H9 (cell line): ENCODE data around the gene RAB40C. TPM values are rescaled to one million over a fixed set of nuclear protein-coding genes. Genes with fewer than 3 reads are reported as not detected.

Experiments
- DNase-seq: peaks from one replicate; pipeline ENCODE4 v3.0.0-alpha.2; 2017
- H2AFZ ChIP-seq: one replicate; pipeline ENCODE4 v1.6.1; 2013; ENCODE audit warnings: mild to moderate bottlenecking, low read length, control low read depth, moderate library complexity
- H2AK5ac ChIP-seq: 2 replicates; pipeline ENCODE4 v1.6.1; 2013; ENCODE audit warnings: low read length, control low read depth, mixed read lengths; ENCODE audit not compliant: insufficient read length
- H2BK120ac ChIP-seq: one replicate; pipeline ENCODE4 v1.6.1; 2013; ENCODE audit warnings: low read depth, mild to moderate bottlenecking, low read length, control low read depth, inconsistent platforms; ENCODE audit not compliant: poor library complexity, severe bottlenecking
- H2BK12ac ChIP-seq: 2 replicates; pipeline ENCODE4 v1.6.1; 2013; ENCODE audit warnings: low read length, control low read depth, mixed read lengths, low read depth; ENCODE audit not compliant: insufficient read length
- H2BK15ac ChIP-seq: 2 replicates; pipeline ENCODE4 v1.6.1; 2013; ENCODE audit warnings: low read depth, low read length, control low read depth
- H2BK20ac ChIP-seq: one replicate; pipeline ENCODE4 v1.6.1; 2013; ENCODE audit warnings: low read depth, mild to moderate bottlenecking, low read length, control low read depth, inconsistent platforms; ENCODE audit not compliant: poor library complexity, severe bottlenecking
- H2BK5ac ChIP-seq: 2 replicates; pipeline ENCODE4 v1.6.1; 2013; ENCODE audit warnings: low read length, control low read depth, mixed read lengths; ENCODE audit not compliant: insufficient read length
- H3K14ac ChIP-seq: 2 replicates; pipeline ENCODE4 v1.6.1; 2013; ENCODE audit warnings: low read length, control low read depth; ENCODE audit not compliant: insufficient read depth
- H3K18ac ChIP-seq: 2 replicates; pipeline ENCODE4 v1.6.1; 2013; ENCODE audit warnings: low read depth, mild to moderate bottlenecking, mixed read lengths, low read length, control low read depth; ENCODE audit not compliant: insufficient read length
- H3K23ac ChIP-seq: 2 replicates; pipeline ENCODE4 v1.6.1; 2013; ENCODE audit warnings: low read length, control low read depth, mixed read lengths, low read depth; ENCODE audit not compliant: insufficient read length
- H3K23me2 ChIP-seq: 2 replicates; pipeline ENCODE4 v1.6.1; 2013; ENCODE audit warnings: low read depth, mild to moderate bottlenecking, mixed read lengths, low read length, control low read depth; ENCODE audit not compliant: insufficient read length, poor library complexity, severe bottlenecking
- H3K27ac ChIP-seq: 2 replicates; pipeline ENCODE4 v1.5.1; 2013; ENCODE audit warnings: low read length, control low read depth, mixed read lengths, low read depth; ENCODE audit not compliant: insufficient read length
- H3K27me3 ChIP-seq: 2 replicates; pipeline ENCODE4 v1.6.1; 2013; ENCODE audit warnings: low read length, control low read depth, inconsistent platforms; ENCODE audit not compliant: insufficient read depth
- H3K4ac ChIP-seq: 2 replicates; pipeline ENCODE4 v1.6.1; 2013; ENCODE audit warnings: low read depth, mild to moderate bottlenecking, control low read depth, inconsistent platforms, low read length, moderate library complexity
- H3K4me1 ChIP-seq: 2 replicates; pipeline ENCODE4 v1.6.1; 2013; ENCODE audit warnings: low read length, control low read depth, inconsistent platforms; ENCODE audit not compliant: insufficient read depth
- H3K4me2 ChIP-seq: 2 replicates; pipeline ENCODE4 v1.6.1; 2013; ENCODE audit warnings: low read length, control low read depth, mixed read lengths; ENCODE audit not compliant: insufficient read length, insufficient read depth
- H3K56ac ChIP-seq: 2 replicates; pipeline ENCODE4 v1.6.1; 2013; ENCODE audit warnings: low read depth, mild to moderate bottlenecking, mixed read lengths, low read length, control low read depth; ENCODE audit not compliant: insufficient read length
- H3K79me1 ChIP-seq: 2 replicates; pipeline ENCODE4 v1.6.1; 2013; ENCODE audit warnings: low read depth, mild to moderate bottlenecking, moderate library complexity, low read length, control low read depth, inconsistent platforms; ENCODE audit not compliant: insufficient read depth, poor library complexity, severe bottlenecking
- H3K79me2 ChIP-seq: 2 replicates; pipeline ENCODE4 v1.6.1; 2013; ENCODE audit warnings: low read length, control low read depth, inconsistent platforms; ENCODE audit not compliant: insufficient read depth
- H3K9ac ChIP-seq: 2 replicates; pipeline ENCODE4 v1.6.1; 2013; ENCODE audit warnings: low read length, control low read depth, mixed read lengths; ENCODE audit not compliant: insufficient read length; ENCODE audit errors: extremely low read depth
- H3K9me3 ChIP-seq: one replicate; pipeline ENCODE4 v1.6.1; 2013; ENCODE audit warnings: low read depth, low read length, inconsistent platforms; ENCODE audit not compliant: control insufficient read depth
- H3T11ph ChIP-seq: one replicate; pipeline ENCODE4 v1.6.1; 2013; ENCODE audit warnings: mild to moderate bottlenecking, low read length, control low read depth, inconsistent platforms
- H4K20me1 ChIP-seq: one replicate; pipeline ENCODE4 v1.6.1; 2013; ENCODE audit not compliant: control insufficient read depth, insufficient read length, insufficient read depth
- H4K5ac ChIP-seq: 2 replicates; pipeline ENCODE4 v1.6.1; 2013; ENCODE audit warnings: low read depth, mild to moderate bottlenecking, mixed read lengths, low read length, control low read depth; ENCODE audit not compliant: insufficient read length
- H4K8ac ChIP-seq: replicated peaks from 2 replicates; pipeline ENCODE4 v1.6.1; 2013; ENCODE audit warnings: low read length, control low read depth, mixed read lengths, low read depth; ENCODE audit not compliant: insufficient read length
- H4K91ac ChIP-seq: 2 replicates; pipeline ENCODE4 v1.6.1; 2013; ENCODE audit warnings: low read depth, mild to moderate bottlenecking, moderate library complexity, mixed read lengths, low read length, control low read depth; ENCODE audit not compliant: insufficient read length
- H3K27ac Mint-ChIP-seq, 3 experiments: 2 replicates in 2 of 3; 3 replicates in 1 of 3; pipeline ENCODE4 v1.8.0; 2020 to 2021; ENCODE audit warnings: mixed read lengths in 3 of 3, mild to moderate bottlenecking in 1 of 3, moderate library complexity in 1 of 3
- H3K27me3 Mint-ChIP-seq: 2 replicates; pipeline ENCODE4 v1.8.0; 2021; ENCODE audit warnings: low read depth, mild to moderate bottlenecking, moderate library complexity, mixed read lengths
- H3K36me3 Mint-ChIP-seq, 3 experiments: 2 replicates in 2 of 3; 3 replicates in 1 of 3; pipeline ENCODE4 v1.8.0; 2020 to 2021; ENCODE audit warnings: low read depth in 3 of 3, mixed read lengths in 3 of 3; ENCODE audit not compliant: insufficient read depth in 1 of 3
- H3K4me1 Mint-ChIP-seq, 2 experiments: 2 replicates each; pipeline ENCODE4 v1.8.0; 2020; ENCODE audit warnings: mixed read lengths in 2 of 2
- H3K4me3 Mint-ChIP-seq, 2 experiments: 2 replicates in 1 of 2; 3 replicates in 1 of 2; pipeline ENCODE4 v1.8.0; 2020 to 2021; ENCODE audit warnings: mild to moderate bottlenecking in 2 of 2, mixed read lengths in 2 of 2, moderate library complexity in 1 of 2
- H3K9me3 Mint-ChIP-seq, 2 experiments: 2 replicates in 1 of 2; 3 replicates in 1 of 2; pipeline ENCODE4 v1.8.0; 2020; ENCODE audit warnings: mild to moderate bottlenecking in 2 of 2, mixed read lengths in 2 of 2, moderate library complexity in 1 of 2
- CTCF ChIP-seq: fragments of 200-600 bp; sonication (generic); conservative IDR thresholded peaks from 3 replicates; pipeline ENCODE4 v1.8.0; 2021; ENCODE audit warnings: antibody characterized with exemption, mild to moderate bottlenecking
- WGBS: extraction: QIAGEN DNeasy Blood & Tissue Kit; methylation state at CpG from one replicate; pipeline ENCODE4 v1.1.7; 2013; ENCODE audit warnings: missing lambda C conversion rate, low lambda C conversion rate, mixed read lengths; ENCODE audit not compliant: insufficient read length; ENCODE audit errors: extremely low coverage; 5-methylcytosine and 5-hydroxymethylcytosine counted together
- total RNA-seq: library from RNA; stranded (reverse); gene quantifications from 2 replicates; pipeline ENCODE4 v1.2.1, GENCODE V29; 2021

RAB40C gene
- total RNA-seq, 1 experiment from 2014 or later, result 19.1 TPM

GRCh38 chr16:644556-644955 lies 54.7 kb downstream of the RAB40C start:
- Histone ChIP-seq H3K9me3 (no peaks in the 10 kb centered on the region), H3K9ac (no peak overlapping the region), H2BK5ac (no peak overlapping the region), H3K23me2 (peaks cover 14% of the 10 kb centered on the region), H3K4me2 (no peak overlapping the region), H3K23ac (no peak overlapping the region), H2BK15ac (no peak overlapping the region), H3K27me3 (no peaks in the 10 kb centered on the region), H4K5ac (no peak overlapping the region), H4K20me1 (no peaks in the 10 kb centered on the region), H3K18ac (no peak overlapping the region), H2AK5ac (no peak overlapping the region), H3K4ac (no peak overlapping the region), H2BK120ac (no peak overlapping the region), H3K79me1 (no peaks in the 10 kb centered on the region), H3K27ac (no peak overlapping the region), H3K14ac (no peak overlapping the region), H2BK20ac (no peak overlapping the region), H4K8ac (no peak overlapping the region), H3T11ph (no peak overlapping the region), H3K56ac (no peak overlapping the region), H4K91ac (no peak overlapping the region), H2BK12ac (no peak overlapping the region), H3K4me1 (no peaks in the 10 kb centered on the region; the same call in 1 of the 2 replicates), H2AFZ (no peak overlapping the region), H3K79me2 (no peaks in the 10 kb centered on the region)
- WGBS, result no CpG with 5 or more reads among the region's 12 CpGs
- H3K4me1 Mint-ChIP-seq, result peaks cover 2 to 14% of the 10 kb centered on the region in 2 experiments
- no peak for DNase-seq
- H3K4me3 Mint-ChIP-seq, result peak overlapping the region in 1 of 2 experiments; percentile 68; a peak in 2 of 5 replicates
- H3K36me3 Mint-ChIP-seq, result peaks cover 2 to 15% (median 4%) of the 10 kb centered on the region in 3 experiments; a peak in 4 of 7 replicates
- no peaks in the 10 kb centered on the region for H3K9me3 Mint-ChIP-seq
- no peak for TF ChIP-seq CTCF
- H3K27ac Mint-ChIP-seq, result no peak overlapping the region; a peak in 2 of 7 replicates
- H3K27me3 Mint-ChIP-seq, result no peaks in the 10 kb centered on the region; the same call in 1 of the 2 replicates
